HepG2 (cell line): ENCODE results near the gene CTRL. TPM values are rescaled to one million over a fixed set of nuclear protein-coding genes. Genes with fewer than 3 reads are reported as not detected.

Experiments used
- CCDC6 ChIP-seq: sonication (generic); formaldehyde crosslinking; IDR thresholded peaks from 2 replicates; pipeline ENCODE4 v1.8.1; 2022; ENCODE audit warnings: mild to moderate bottlenecking, missing genetic modification reagents, moderate library complexity
- NR2F2 ChIP-seq: IDR thresholded peaks from 2 replicates; pipeline ENCODE4 v1.6.1; 2012; ENCODE audit warnings: low read depth, inconsistent platforms, borderline replicate concordance
- PRPF4 ChIP-seq: fragments of 200-400 bp; formaldehyde crosslinking; IDR thresholded peaks from 2 replicates; pipeline ENCODE4 v1.6.1; 2016; ENCODE audit warnings: low read length, low read depth; ENCODE audit not compliant: poor library complexity, severe bottlenecking
- SIN3B ChIP-seq: fragments of 150-350 bp; IDR thresholded peaks from 2 replicates; pipeline ENCODE4 v1.6.1; 2014; ENCODE audit warnings: low read length
- U2AF1 ChIP-seq: fragments of 200-400 bp; formaldehyde crosslinking; optimal IDR thresholded peaks from 2 replicates; pipeline ENCODE3; 2017; ENCODE audit warnings: mild to moderate bottlenecking, low read depth, low read length
- ZBTB1 ChIP-seq: sonication (generic); formaldehyde crosslinking; IDR thresholded peaks from 2 replicates; pipeline ENCODE4 v1.4.0; 2020; ENCODE audit warnings: missing genetic modification reagents, borderline replicate concordance
- ZBTB38 ChIP-seq: sonication (generic); formaldehyde crosslinking; IDR thresholded peaks from 2 replicates; pipeline ENCODE4 v1.5.1; 2020; ENCODE audit warnings: mild to moderate bottlenecking, missing genetic modification reagents
- ZIK1 ChIP-seq: sonication (generic); formaldehyde crosslinking; IDR thresholded peaks from 2 replicates; pipeline ENCODE4 v1.5.0; 2020; ENCODE audit warnings: mild to moderate bottlenecking, low read depth, missing genetic modification reagents, borderline replicate concordance
- ZNF205 ChIP-seq: IDR thresholded peaks from 2 replicates; pipeline ENCODE4 v1.6.1; 2018; ENCODE audit warnings: missing biosample characterization, missing genetic modification reagents
- ZNF232 ChIP-seq: sonication (generic); formaldehyde crosslinking; IDR thresholded peaks from 2 replicates; pipeline ENCODE4 v1.4.0; 2020; ENCODE audit warnings: missing genetic modification reagents, borderline replicate concordance
- ZNF275 ChIP-seq: sonication (generic); formaldehyde crosslinking; IDR thresholded peaks from 2 replicates; pipeline ENCODE4 v1.8.0; 2022; ENCODE audit warnings: missing genetic modification reagents, mild to moderate bottlenecking, inconsistent platforms, borderline replicate concordance
- ZNF597 ChIP-seq: sonication (generic); formaldehyde crosslinking; IDR thresholded peaks from 2 replicates; pipeline ENCODE4 v1.5.0; 2020; ENCODE audit warnings: missing genetic modification reagents
- ZNF639 ChIP-seq: conservative IDR thresholded peaks from 2 replicates; pipeline ENCODE4 v1.6.1; 2018; ENCODE audit warnings: missing genetic modification reagents
- ZNF704 ChIP-seq: sonication (generic); formaldehyde crosslinking; IDR thresholded peaks from 2 replicates; pipeline ENCODE4 v1.8.1; 2023; ENCODE audit warnings: mild to moderate bottlenecking, inconsistent platforms, moderate library complexity, missing genetic modification reagents, borderline replicate concordance
- ZNF737 ChIP-seq: sonication (generic); formaldehyde crosslinking; IDR thresholded peaks from 2 replicates; pipeline ENCODE4 v1.5.0; 2020; ENCODE audit warnings: missing genetic modification reagents, mild to moderate bottlenecking, borderline replicate concordance
- polyA plus RNA-seq, 8 experiments: library from polyadenylated mRNA; depleted of rRNA in 3 of 8; stranded (reverse) in 7 of 8; unstranded in 1 of 8; fragments of >200 nt; fragmentation: Illumina TruSeq in 4 of 8; extraction: Trizol in 4 of 8; gene quantifications; 2 replicates each; pipeline versions ENCODE4 v1.2.1 to v1.2.3, GENCODE V29; 2011 to 2016; ENCODE audit warnings: low read depth in 4 of 8, missing spikeins in 1 of 8, mixed read lengths in 1 of 8; ENCODE audit not compliant: insufficient read depth in 1 of 8
- total RNA-seq, 5 experiments: library from RNA; depleted of rRNA; stranded (reverse); fragments of >200 nt; fragmentation: Illumina TruSeq; extraction: Trizol; gene quantifications; 2 replicates each; pipeline ENCODE4 v1.2.3, GENCODE V29; 2016; ENCODE audit warnings: low read depth in 1 of 5
- TF ChIP-seq, protein P1 (sequence below): sonication (generic); formaldehyde crosslinking; IDR thresholded peaks from 2 replicates; pipeline ENCODE4 v1.4.0; 2020; ENCODE audit warnings: missing genetic modification reagents, borderline replicate concordance

The CTRL gene
- total and polyA plus RNA-seq, 2 of the 13 experiments (the other 11 are each of a cell fraction or from before 2014, with no cell fraction given): 1.9 to 2.7 TPM

DNA sequence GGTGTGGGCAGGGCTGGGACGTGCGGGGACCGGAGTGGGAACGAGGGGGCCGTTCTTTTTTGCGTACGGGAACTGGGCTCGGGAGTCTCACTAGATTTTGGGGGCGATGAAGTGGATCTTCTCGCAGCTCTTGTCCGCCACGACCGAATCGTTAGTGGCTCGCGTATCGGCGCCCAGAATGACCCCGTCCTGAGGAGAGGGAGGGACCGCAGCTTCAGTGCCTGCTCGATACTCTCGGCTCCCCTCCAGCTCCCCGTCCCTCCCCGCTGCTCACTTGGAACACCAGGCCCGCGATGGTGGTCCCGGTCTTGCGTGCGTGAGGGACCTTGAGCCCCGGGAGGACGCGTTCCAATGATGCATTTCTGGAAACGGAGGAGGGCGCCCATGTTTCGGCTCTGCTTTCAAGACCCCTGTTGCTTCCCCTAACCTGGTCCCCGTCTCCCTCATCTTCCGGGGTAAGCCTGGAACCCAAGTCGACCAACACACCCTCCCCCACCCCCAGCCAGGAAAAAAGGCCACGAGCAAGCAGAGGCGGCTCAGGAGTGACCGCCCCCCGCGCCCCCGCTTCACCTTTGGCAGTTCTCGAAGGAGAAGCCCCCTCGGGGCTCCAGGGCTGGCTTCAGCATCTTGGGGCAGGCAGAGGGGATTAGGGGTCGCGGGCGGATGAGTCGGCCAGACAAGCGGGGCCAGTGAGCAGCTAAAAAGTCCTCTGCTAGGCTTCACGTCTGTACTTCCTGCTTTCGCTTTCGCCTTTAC, 4.6 kb upstream of the CTRL start, which contains the start of gene PSMB10 (continued):
- TF ChIP-seq ZNF275 (CRISPR knock-in tag) (no peak), ZNF737 (CRISPR knock-in tag) (no peak), ZIK1 (CRISPR knock-in tag) (no peak), ZNF597 (CRISPR knock-in tag) (no peak), U2AF1 (peak; percentile 10), CCDC6 (CRISPR knock-in tag) (no peak), PRPF4 (no peak), ZBTB38 (no peak), ZNF704 (CRISPR knock-in tag) (no peak), ZNF232 (CRISPR knock-in tag) (0 out of 2 replicates have a peak, but pooled peaks have one; percentile 73), ZBTB1 (CRISPR knock-in tag) (no peak), SIN3B (no peak), ZNF205 (CRISPR knock-in tag) (no peak), NR2F2 (no peak), ZNF639 (CRISPR knock-in tag) (0 out of 2 replicates have a peak, but pooled peaks have one; percentile 3)
- TF ChIP-seq, protein P1, sequence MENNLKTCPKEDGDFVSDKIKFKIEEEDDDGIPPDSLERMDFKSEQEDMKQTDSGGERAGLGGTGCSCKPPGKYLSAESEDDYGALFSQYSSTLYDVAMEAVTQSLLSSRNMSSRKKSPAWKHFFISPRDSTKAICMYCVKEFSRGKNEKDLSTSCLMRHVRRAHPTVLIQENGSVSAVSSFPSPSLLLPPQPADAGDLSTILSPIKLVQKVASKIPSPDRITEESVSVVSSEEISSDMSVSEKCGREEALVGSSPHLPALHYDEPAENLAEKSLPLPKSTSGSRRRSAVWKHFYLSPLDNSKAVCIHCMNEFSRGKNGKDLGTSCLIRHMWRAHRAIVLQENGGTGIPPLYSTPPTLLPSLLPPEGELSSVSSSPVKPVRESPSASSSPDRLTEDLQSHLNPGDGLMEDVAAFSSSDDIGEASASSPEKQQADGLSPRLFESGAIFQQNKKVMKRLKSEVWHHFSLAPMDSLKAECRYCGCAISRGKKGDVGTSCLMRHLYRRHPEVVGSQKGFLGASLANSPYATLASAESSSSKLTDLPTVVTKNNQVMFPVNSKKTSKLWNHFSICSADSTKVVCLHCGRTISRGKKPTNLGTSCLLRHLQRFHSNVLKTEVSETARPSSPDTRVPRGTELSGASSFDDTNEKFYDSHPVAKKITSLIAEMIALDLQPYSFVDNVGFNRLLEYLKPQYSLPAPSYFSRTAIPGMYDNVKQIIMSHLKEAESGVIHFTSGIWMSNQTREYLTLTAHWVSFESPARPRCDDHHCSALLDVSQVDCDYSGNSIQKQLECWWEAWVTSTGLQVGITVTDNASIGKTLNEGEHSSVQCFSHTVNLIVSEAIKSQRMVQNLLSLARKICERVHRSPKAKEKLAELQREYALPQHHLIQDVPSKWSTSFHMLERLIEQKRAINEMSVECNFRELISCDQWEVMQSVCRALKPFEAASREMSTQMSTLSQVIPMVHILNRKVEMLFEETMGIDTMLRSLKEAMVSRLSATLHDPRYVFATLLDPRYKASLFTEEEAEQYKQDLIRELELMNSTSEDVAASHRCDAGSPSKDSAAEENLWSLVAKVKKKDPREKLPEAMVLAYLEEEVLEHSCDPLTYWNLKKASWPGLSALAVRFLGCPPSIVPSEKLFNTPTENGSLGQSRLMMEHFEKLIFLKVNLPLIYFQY (CRISPR knock-in tag): 0 out of 2 replicates have a peak, but pooled peaks have one; percentile 41
